LNCaP clone FGC (cell line): ENCODE results near the gene GCGR.
A peak's percentile ranks its signal among the peaks of the same experiment; 100 is the strongest.

Experiments
- DNase-seq: peaks from one replicate; pipeline ENCODE4 v3.0.0-alpha.2; 2011; ENCODE audit warnings: low read depth
- H3K4me3 ChIP-seq: 2 replicates; pipeline ENCODE4 v1.5.1; 2011; ENCODE audit warnings: mild to moderate bottlenecking, low read depth, low read length, control low read depth
- TF ChIP-seq, protein P1 (sequence below): IDR thresholded peaks from 2 replicates; pipeline ENCODE4 v1.5.1; 2012; ENCODE audit warnings: mild to moderate bottlenecking; ENCODE audit not compliant: control insufficient read depth, insufficient read depth; ENCODE audit errors: extremely low read depth

The GCGR gene

GRCh38 chr17:81852237-81852636 is 48.3 kb downstream of the GCGR start:
- no peak for DNase-seq
- TF ChIP-seq, protein P1, sequence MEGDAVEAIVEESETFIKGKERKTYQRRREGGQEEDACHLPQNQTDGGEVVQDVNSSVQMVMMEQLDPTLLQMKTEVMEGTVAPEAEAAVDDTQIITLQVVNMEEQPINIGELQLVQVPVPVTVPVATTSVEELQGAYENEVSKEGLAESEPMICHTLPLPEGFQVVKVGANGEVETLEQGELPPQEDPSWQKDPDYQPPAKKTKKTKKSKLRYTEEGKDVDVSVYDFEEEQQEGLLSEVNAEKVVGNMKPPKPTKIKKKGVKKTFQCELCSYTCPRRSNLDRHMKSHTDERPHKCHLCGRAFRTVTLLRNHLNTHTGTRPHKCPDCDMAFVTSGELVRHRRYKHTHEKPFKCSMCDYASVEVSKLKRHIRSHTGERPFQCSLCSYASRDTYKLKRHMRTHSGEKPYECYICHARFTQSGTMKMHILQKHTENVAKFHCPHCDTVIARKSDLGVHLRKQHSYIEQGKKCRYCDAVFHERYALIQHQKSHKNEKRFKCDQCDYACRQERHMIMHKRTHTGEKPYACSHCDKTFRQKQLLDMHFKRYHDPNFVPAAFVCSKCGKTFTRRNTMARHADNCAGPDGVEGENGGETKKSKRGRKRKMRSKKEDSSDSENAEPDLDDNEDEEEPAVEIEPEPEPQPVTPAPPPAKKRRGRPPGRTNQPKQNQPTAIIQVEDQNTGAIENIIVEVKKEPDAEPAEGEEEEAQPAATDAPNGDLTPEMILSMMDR = no peak

DNA sequence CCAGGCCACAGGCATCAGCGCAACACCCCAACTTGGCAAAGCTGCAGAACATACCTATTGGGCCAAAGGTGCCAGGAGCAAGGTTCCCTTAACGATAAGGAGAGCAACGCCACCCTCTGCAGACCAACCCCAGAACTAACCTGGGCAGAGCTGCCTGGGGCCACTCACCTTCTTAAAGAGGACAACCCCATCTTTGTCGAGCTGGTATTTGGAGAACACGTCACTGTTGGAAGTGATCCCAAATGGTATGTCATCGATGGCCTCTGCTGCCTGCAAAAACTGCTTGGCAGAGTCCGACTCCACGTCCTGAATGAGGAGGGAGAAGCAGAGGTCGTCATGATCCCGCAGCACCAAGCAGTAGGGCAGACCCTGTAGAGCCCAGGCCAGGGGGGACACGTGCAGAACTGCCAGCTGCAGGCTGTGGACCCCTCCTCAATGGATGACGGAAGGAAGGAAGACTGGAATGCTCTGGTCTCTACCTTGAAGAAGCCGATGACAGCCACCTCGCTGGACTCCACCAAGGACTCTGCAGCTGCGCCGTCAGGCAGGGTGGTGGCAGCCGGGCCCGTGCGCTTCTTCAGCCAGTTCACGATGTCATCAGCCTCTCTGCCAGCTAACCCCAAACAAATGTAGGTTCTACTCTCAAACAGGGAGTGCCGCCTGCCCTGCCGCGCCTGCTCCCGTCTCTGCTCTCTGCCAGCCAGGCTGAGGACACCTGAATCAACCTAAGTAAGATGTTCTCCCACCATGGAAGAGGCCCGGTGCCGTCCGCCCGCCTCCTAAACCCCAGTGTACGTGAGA is 51.2 kb downstream of the GCGR start:
- TF ChIP-seq, protein P1 = peak; percentile 41
- DNase-seq = no peak
- no peak overlapping the region for H3K4me3 ChIP-seq

More at GRCh38 chr17:81852237-81852636, 48.3 kb downstream of the GCGR start:
- no peak overlapping the region for H3K4me3 ChIP-seq

DNA sequence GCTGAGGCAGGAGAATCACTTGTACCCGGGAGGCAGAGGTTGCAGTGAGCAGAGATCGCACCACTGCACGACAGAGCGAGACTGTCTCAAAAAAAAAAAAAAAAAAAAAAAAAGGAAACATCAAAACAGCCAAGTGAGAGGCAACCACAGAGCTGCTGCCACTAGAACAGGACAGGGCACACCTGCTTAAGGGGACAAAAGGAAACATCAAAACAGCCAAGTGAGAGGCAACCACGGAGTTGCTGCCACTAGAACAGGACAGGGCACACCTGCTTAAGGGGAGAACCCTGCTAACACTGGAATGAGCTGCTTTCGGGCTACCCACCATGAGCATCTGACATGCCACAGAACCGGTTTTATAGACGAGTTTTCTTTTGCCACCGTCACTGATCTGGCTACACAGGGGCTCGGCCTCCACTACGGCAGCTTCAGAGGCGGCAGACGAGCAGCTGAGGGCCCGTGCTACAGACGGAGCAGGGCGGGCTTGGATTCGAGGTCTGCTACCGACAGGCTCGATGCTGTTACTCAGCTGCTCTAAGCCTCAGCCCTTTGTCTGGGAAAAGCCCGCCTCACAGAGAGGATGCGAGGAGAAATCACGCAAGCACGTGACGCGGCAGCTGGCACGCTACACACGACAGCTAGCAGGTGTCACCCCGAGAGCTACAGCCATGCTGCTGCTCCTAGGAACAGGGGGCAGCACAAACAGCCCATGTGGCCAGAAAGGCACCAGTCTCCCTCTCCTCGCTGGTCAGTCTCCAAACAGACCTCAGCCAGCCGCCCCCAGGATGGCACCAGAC is 54.4 kb downstream of the GCGR start:
- H3K4me3 ChIP-seq = peak overlapping the region; percentile 91
- TF ChIP-seq, protein P1 = no peak
- no peak for DNase-seq

DNA sequence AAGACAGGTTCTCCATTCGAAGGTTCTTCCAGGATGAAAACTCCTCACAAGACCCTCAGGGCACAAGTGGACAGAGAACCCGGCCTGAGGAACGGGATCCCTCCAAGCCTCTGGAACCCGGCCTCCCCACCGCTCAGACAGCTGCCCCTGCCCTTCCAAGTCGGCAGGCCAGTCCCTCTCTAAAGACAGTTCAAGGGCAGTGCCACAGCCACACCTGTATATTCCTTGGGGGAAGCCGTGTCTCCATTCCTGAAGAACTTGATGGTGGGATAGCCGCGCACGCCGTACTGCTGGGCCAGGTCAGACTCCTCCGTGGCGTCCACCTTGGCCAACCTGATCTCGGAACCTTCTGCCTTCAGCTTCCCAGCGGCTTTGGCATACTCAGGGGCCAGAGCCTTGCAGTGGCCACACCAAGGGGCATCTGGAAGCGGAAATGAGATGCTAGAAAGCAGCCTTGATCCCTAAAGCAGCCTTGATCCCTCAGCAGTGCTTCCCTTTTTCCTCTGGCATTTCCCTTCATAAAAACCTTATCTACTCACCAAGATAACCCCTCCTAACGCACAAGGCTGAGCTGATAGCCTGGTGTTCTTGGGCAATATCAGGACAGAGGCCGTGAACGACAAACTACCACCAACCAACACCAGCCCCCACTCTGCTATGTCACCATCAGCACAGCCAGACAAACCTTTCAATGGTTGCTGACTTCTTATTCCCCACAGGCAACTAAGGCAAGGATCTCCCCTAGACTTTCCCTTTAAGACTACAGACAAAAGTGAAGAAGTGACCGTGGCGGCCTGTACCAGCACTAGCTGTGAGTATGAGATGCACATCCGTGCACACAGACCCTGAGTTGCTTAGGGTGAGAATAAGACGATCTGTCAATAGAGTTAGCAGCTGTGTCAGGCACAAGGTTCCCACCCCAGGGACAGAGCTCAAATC is 55.3 kb downstream of the GCGR start:
- H3K4me3 ChIP-seq = peak overlapping the region; percentile 91
- no peak for DNase-seq
- TF ChIP-seq, protein P1 = no peak

DNA sequence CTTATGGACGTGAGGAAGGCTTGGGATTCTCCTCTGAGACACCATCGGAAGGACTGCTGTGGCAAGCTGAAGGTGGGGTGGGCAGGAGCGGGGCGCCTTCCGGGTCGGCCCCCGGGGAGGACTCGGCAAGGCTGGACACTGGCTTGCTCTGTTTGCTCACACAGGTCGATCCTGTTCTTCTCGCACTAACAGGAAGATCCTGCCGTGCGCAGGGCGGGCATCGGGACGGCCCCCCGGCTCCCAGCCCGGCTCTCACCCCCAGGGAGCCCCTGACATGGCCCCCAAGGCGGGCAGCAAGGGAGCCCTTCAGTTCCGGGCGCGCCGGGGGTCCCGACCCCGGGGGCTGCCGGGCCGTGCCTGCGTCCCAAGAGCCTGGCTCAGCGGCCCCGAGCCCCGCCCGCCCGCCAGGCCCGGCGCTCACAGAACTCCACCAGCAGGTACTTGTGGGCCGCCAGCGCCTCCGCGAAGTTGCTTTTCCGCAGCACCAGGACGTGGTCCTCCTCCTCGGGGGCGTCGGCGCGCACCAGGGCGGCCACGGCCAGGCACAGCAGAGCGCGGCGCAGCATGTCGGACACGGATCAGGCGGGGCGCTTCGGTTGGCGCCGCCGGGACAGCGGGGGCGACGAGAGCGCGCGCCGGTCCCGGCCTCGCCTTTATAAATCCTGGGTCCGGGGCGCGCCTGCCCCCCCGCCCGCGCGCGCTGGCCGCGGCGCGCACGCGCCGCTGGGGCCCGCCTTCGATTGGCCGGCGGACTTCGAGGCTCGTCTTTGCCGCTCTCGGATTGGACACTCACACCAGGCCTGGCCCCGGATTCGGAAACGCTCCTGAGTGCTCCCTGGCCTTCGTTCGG is 56.2 kb downstream of the GCGR start, which contains the start of gene P4HB:
Gene P4HB (minus strand): TSS at position 630 of the 850 bp plus-strand sequence. CDS start 64 bp downstream, at position 566.
- peak within 1 kb of the TSS; percentile 98 for H3K4me3 ChIP-seq
- no peak for DNase-seq

More for the DNA sequence above, 56.2 kb downstream of the GCGR start, which contains the start of gene P4HB:
- TF ChIP-seq, protein P1 = no peak
